ENCODE measurements around the gene MGAT5B.

DNA sequence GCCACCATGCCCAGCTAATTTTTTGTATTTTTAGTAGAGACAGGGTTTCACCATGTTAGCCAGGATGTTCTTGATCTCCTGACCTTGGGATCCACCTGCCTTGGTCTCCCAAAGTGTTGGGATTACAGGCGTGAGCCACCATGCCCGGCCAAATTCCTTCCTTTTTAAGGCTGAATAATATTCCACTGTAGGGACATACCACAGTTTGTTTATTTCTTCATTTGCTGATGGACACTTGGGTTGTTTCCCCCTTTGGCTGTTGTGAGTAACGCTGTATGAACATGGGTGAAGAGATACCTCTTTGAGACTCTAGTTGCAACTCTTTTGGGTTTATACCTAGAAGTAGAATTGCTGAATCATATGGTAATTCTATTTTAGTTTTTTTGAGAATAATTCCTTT, 13.1 kb upstream of the MGAT5B start:
- TF ChIP-seq POLR2A (IDR thresholded peaks at IDR 0.05; ENCODE audit: low read depth, low read length), result no peak
- no peak for TF ChIP-seq POLR2AphosphoS5 (IDR thresholded peaks at IDR 0.05; ENCODE audit: low read depth, low read length)

Data from GM12892 (cell line).